ENCODE results near the gene RPH3AL. TPM values are rescaled to one million over a fixed set of nuclear protein-coding genes. Genes with fewer than 3 reads are reported as not detected.

The RPH3AL gene
- total RNA-seq, 4 donors from 2014 or later, result 9.9 to 44.7 (median 21.5) TPM

DNA sequence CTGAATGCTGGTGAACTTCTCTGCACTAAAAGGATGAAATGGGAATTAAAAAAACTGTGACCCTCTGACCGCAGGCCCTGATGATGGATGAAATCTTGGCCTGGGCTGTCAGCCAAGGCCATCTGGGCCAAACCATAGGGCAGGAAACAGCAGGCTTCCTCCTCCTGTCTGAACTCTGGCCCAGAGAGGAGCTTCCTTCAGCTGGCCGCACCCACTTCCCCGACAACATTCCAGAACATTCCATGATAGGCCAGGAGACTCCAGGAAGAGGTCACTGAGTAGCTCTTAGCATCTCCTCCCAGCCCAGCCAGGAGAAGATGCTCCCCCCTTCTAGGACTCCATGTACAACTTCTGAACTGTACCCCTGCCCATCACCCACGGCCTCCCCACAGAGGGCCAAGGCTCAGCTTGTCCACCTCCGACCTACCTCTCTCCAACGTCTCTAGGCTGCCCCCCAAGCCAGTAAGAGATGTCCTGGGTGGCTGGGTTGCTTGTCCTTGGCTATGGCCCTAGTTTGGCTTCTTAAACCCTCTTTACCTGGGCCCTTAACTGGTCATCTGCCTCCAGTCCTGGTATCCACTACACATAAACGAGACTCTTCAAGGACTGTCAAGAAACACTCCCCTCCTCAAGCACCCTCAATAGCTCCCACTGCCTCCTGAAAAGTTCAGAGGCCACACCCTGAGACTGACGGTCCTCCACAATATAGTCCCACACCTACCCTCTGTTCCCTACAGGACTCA, 1.7 kb downstream of the RPH3AL start:
- Histone ChIP-seq H3K27me3 (no peaks in the 10 kb centered on the region), H3K4me3 (no peak overlapping the region), H3K36me3 (no peaks in the 10 kb centered on the region), H3K27ac (peak overlapping the region; percentile 67 to 79), H3K4me1 (no peaks in the 10 kb centered on the region), H3K9me3 (no peaks in the 10 kb centered on the region)
- TF ChIP-seq CTCF (IDR thresholded peaks at IDR 0.05) (no peak), POLR2A (IDR thresholded peaks at IDR 0.05) (no peak)
- peak; percentile 75 to 85 for DNase-seq
- intact Hi-C loops (cut with DNase I; ENCODE audit: low total_unique reads), result no loop called here

GRCh38 chr17:349666-350065, 2.9 kb downstream of the RPH3AL start:
- H3K36me3 ChIP-seq, result no peaks in the 10 kb centered on the region
- H3K9me3 ChIP-seq, result no peaks in the 10 kb centered on the region
- TF ChIP-seq CTCF (IDR thresholded peaks at IDR 0.05) (no peak), POLR2A (IDR thresholded peaks at IDR 0.05) (no peak)
- no peak overlapping the region for H3K4me3 ChIP-seq
- H3K27ac ChIP-seq, result peak overlapping the region; percentile 67 to 79
- H3K4me1 ChIP-seq, result no peaks in the 10 kb centered on the region
- intact Hi-C loops (cut with DNase I; ENCODE audit: low total_unique reads), result no loop called here
- no peak for DNase-seq
- no peaks in the 10 kb centered on the region for H3K27me3 ChIP-seq

DNA sequence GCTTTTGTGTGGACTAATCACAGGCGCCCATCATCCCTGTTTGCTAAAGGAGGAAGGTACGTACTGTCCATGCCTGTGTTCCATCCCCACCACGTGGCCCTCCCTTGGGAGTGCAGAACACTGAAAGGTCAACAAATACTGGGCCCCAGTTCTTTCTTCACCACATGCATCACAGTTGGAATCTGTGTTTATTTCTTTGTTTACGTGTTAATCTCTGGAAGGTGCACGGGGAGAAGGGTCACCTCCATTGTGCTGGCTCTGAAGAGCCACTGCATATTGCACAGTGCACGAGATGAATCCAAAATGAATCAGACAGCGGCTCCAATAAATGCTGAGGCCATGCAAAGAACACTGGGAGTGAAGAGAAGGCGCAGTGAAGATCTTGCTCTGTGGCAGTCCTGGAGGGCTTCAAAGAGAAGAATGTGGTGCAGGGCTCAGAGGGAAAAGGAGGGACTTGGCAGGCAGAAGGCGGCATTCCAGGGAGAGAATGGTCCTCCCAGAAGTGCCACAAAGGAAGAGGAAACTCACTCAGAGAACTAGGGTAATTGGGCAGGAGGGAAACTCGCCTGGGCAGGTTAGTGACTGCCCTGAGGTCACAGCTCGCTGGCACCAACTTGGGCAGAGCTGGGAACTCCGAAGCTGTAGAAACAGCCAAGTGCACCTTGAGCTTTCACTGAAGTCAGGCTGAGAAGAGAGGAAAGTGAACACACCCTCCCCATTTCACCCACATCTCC, 3.7 kb downstream of the RPH3AL start:
- Histone ChIP-seq H3K27me3 (no peaks in the 10 kb centered on the region), H3K27ac (peak overlapping the region; percentile 67 to 79), H3K9me3 (no peaks in the 10 kb centered on the region), H3K4me3 (no peak overlapping the region), H3K36me3 (no peaks in the 10 kb centered on the region), H3K4me1 (no peaks in the 10 kb centered on the region)
- no peak for TF ChIP-seq CTCF (IDR thresholded peaks at IDR 0.05)
- no peak for TF ChIP-seq POLR2A (IDR thresholded peaks at IDR 0.05)
- intact Hi-C loops (cut with DNase I; ENCODE audit: low total_unique reads), result no loop called here
- DNase-seq, result peak in 1 of 2 donors; percentile 55

DNA sequence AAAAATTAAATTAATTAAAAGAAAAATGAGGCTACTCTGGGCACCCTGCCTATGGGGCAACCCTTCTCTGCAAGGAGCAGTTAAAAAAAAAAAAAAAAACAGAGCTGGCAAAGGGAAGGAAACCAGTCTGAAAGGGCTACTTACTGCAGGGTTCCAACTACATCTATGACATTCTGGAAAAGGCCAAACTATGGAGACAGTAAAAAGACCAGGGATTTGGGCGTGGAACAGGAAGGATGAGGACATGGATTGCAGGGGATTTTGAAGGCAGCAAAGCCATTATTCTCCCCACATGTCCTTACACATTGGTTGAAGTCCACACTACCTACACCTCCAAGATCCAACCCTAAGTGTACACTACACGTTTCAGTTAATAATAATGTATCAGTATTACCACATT, 4.6 kb downstream of the RPH3AL start:
- Histone ChIP-seq H3K27ac (peak overlapping the region in 1 of 2 donors; percentile 11), H3K36me3 (no peaks in the 10 kb centered on the region), H3K27me3 (no peaks in the 10 kb centered on the region), H3K4me3 (no peak overlapping the region), H3K4me1 (no peaks in the 10 kb centered on the region), H3K9me3 (no peaks in the 10 kb centered on the region)
- intact Hi-C loops (cut with DNase I; ENCODE audit: low total_unique reads), result no loop called here
- TF ChIP-seq CTCF (IDR thresholded peaks at IDR 0.05) (no peak), POLR2A (IDR thresholded peaks at IDR 0.05) (no peak)
- no peak for DNase-seq

GRCh38 chr17:347309-347899, 5.2 kb downstream of the RPH3AL start:
- Histone ChIP-seq H3K4me1 (no peaks in the 10 kb centered on the region), H3K27me3 (no peaks in the 10 kb centered on the region), H3K4me3 (no peak overlapping the region), H3K9me3 (no peaks in the 10 kb centered on the region), H3K36me3 (no peaks in the 10 kb centered on the region), H3K27ac (peak overlapping the region in 1 of 2 donors; percentile 11)
- TF ChIP-seq POLR2A (IDR thresholded peaks at IDR 0.05) (no peak), CTCF (IDR thresholded peaks at IDR 0.05) (no peak)
- no peak for DNase-seq
- intact Hi-C loops (cut with DNase I; ENCODE audit: low total_unique reads), result no loop called here
